Measurements from ENCODE around the gene C1orf35. TPM values are rescaled to one million over a fixed set of nuclear protein-coding genes. Genes with fewer than 3 reads are reported as not detected.

Gene C1orf35
- total and polyA plus RNA-seq, 4 donors, result 4.0 to 7.5 (median 6.4) TPM

DNA sequence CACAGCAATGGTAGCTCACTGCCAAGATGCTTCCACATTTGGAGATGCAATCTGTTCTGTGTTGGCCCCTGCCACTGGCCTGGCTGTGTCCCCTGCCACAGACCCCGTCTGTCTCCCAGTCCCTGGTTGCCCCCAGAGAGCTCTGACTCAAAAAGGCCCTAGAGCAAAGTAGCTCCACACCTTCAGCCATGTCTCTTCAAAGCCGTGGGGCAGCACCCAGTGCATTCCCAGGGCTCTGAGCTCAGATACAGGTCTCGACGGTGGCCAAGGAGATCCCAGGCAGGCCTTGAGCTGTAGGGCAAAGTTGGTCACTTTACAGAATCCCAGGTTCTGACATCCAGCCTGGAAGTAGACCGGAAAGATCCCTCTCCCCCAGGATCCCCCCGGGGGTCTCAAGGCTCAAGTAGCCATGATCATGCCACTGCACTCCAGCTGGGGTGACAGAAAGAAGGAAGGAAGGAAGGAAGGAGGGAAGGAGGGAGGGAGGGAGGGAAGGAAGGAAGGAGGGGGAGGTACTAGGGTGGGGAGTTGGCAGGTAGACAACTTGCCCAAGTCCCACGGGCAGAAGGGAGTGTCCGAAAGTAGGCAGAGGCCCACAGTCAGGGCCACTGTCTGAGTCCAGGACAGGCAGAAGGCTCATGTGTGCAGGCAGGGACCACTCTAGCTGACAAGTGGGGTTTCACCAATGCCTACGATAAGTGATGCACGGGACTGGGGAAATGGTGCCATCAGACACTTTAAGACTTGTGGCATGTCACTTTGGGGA, 25.4 kb downstream of the C1orf35 start:
- no peak for DNase-seq (ENCODE audit: low spot score)
- Histone ChIP-seq H3K27me3 (ENCODE audit: control insufficient read depth in 4 of 4, insufficient read depth in 4 of 4, low read length in 3 of 4) (no peaks in the 10 kb centered on the region), H3K4me3 (ENCODE audit: low read depth in 1 of 3, low read length in 3 of 3) (no peak overlapping the region), H3K9ac (ENCODE audit: low read depth in 1 of 2, low read length in 2 of 2) (no peak overlapping the region), H3K27ac (ENCODE audit: low read depth in 1 of 2, low read length in 2 of 2) (no peak overlapping the region), H3K4me1 (ENCODE audit: control insufficient read depth in 4 of 4, insufficient read depth in 4 of 4, low read length in 3 of 4) (peaks cover 7 to 9% (median 8%) of the 10 kb centered on the region in 4 donors), H3K36me3 (ENCODE audit: control insufficient read depth in 4 of 4, insufficient read depth in 3 of 4, low read depth in 1 of 4, low read length in 3 of 4) (no peaks in the 10 kb centered on the region), H3K9me3 (ENCODE audit: control insufficient read depth in 4 of 4, low read length in 3 of 4) (no peaks in the 10 kb centered on the region)
- TF ChIP-seq CTCF (IDR thresholded peaks at IDR 0.05; ENCODE audit: low read depth, low read length, missing input control) (no peak), FOXA2 (IDR thresholded peaks at IDR 0.05) (no peak), YY1 (IDR thresholded peaks at IDR 0.05) (no peak), TAF1 (conservative IDR thresholded peaks at IDR 0.05) (no peak), FOXA1 (IDR thresholded peaks at IDR 0.05) (no peak), EGR1 (IDR thresholded peaks at IDR 0.05; ENCODE audit: low read depth in 2 of 2) (no peak), JUND (IDR thresholded peaks at IDR 0.05) (no peak), RAD21 (IDR thresholded peaks at IDR 0.05) (no peak), HNF4A (conservative IDR thresholded peaks at IDR 0.05) (no peak), SP1 (IDR thresholded peaks at IDR 0.05) (no peak), MAX (IDR thresholded peaks at IDR 0.05) (no peak)
- TF ChIP-seq, protein P1, sequence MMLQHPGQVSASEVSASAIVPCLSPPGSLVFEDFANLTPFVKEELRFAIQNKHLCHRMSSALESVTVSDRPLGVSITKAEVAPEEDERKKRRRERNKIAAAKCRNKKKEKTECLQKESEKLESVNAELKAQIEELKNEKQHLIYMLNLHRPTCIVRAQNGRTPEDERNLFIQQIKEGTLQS (IDR thresholded peaks at IDR 0.05), result no peak
- WGBS, result 75% methylated on average over 10 of the region's 10 CpGs

GRCh38 chr1:228076796-228077430, 26.2 kb downstream of the C1orf35 start:
- Histone ChIP-seq H3K4me3 (ENCODE audit: low read depth in 1 of 3, low read length in 3 of 3) (no peak overlapping the region), H3K27me3 (ENCODE audit: control insufficient read depth in 4 of 4, insufficient read depth in 4 of 4, low read length in 3 of 4) (no peaks in the 10 kb centered on the region), H3K27ac (ENCODE audit: low read depth in 1 of 2, low read length in 2 of 2) (no peak overlapping the region), H3K36me3 (ENCODE audit: control insufficient read depth in 4 of 4, insufficient read depth in 3 of 4, low read depth in 1 of 4, low read length in 3 of 4) (no peaks in the 10 kb centered on the region), H3K4me1 (ENCODE audit: control insufficient read depth in 4 of 4, insufficient read depth in 4 of 4, low read length in 3 of 4) (peaks cover 7 to 9% (median 8%) of the 10 kb centered on the region in 4 donors), H3K9me3 (ENCODE audit: control insufficient read depth in 4 of 4, low read length in 3 of 4) (no peaks in the 10 kb centered on the region), H3K9ac (ENCODE audit: low read depth in 1 of 2, low read length in 2 of 2) (no peak overlapping the region)
- TF ChIP-seq, protein P1 (IDR thresholded peaks at IDR 0.05), result no peak
- no peak for TF ChIP-seq RXRA (IDR thresholded peaks at IDR 0.05)
- TF ChIP-seq NR2F2 (IDR thresholded peaks at IDR 0.05), result no peak
- WGBS, result 72% methylated on average over 9 of the region's 9 CpGs
- DNase-seq (ENCODE audit: low spot score), result no peak

GRCh38 chr1:228075801-228076271, 27.3 kb downstream of the C1orf35 start:
- no peak overlapping the region for H3K4me3 ChIP-seq (ENCODE audit: low read depth in 1 of 3, low read length in 3 of 3)
- H3K27ac ChIP-seq (ENCODE audit: low read depth in 1 of 2, low read length in 2 of 2), result no peak overlapping the region
- H3K27me3 ChIP-seq (ENCODE audit: control insufficient read depth in 4 of 4, insufficient read depth in 4 of 4, low read length in 3 of 4), result no peaks in the 10 kb centered on the region
- H3K36me3 ChIP-seq (ENCODE audit: control insufficient read depth in 4 of 4, insufficient read depth in 3 of 4, low read depth in 1 of 4, low read length in 3 of 4), result no peaks in the 10 kb centered on the region
- WGBS, result 82% methylated on average over 9 of the region's 9 CpGs
- no peaks in the 10 kb centered on the region for H3K9me3 ChIP-seq (ENCODE audit: control insufficient read depth in 4 of 4, low read length in 3 of 4)
- no peak for DNase-seq (ENCODE audit: low spot score)
- peaks cover 0 to under 1% (median 0%) of the 10 kb centered on the region in 4 donors for H3K4me1 ChIP-seq (ENCODE audit: control insufficient read depth in 4 of 4, insufficient read depth in 4 of 4, low read length in 3 of 4)
- H3K9ac ChIP-seq (ENCODE audit: low read depth in 1 of 2, low read length in 2 of 2), result no peak overlapping the region
- TF ChIP-seq HNF4A (conservative IDR thresholded peaks at IDR 0.05) (no peak), MAX (IDR thresholded peaks at IDR 0.05) (no peak), CTCF (IDR thresholded peaks at IDR 0.05; ENCODE audit: low read depth, low read length, missing input control) (no peak), NR2F2 (IDR thresholded peaks at IDR 0.05) (no peak), EGR1 (IDR thresholded peaks at IDR 0.05; ENCODE audit: low read depth in 2 of 2) (no peak), RXRA (IDR thresholded peaks at IDR 0.05) (no peak), YY1 (IDR thresholded peaks at IDR 0.05) (no peak), RAD21 (IDR thresholded peaks at IDR 0.05) (no peak), HNF4G (IDR thresholded peaks at IDR 0.05) (no peak), TAF1 (conservative IDR thresholded peaks at IDR 0.05) (no peak), FOXA2 (IDR thresholded peaks at IDR 0.05) (no peak), FOXA1 (IDR thresholded peaks at IDR 0.05) (no peak), ZBTB33 (IDR thresholded peaks at IDR 0.05) (no peak)
- TF ChIP-seq, protein P1 (IDR thresholded peaks at IDR 0.05), result no peak

All from liver (tissue), 9 donors.